GM18508 (cell line): ENCODE data around the gene PCDH9.

Source experiments
- ATAC-seq: cut with Tn5 transposase; IDR thresholded peaks from one replicate; pipeline ENCODE4 v1.9.1; 2021; ENCODE audit warnings: moderate number of reproducible peaks; ENCODE audit not compliant: insufficient read depth, unreplicated experiment

Gene PCDH9

GRCh38 chr13:67052550-67053490 lies 177.3 kb downstream of the PCDH9 start:
- no peak for ATAC-seq

GRCh38 chr13:67049744-67050143 lies 180.4 kb downstream of the PCDH9 start:
- ATAC-seq, result no peak

- ATAC-seq, result no peak
Observed at GRCh38 chr13:67048821-67049150, 181.3 kb downstream of the PCDH9 start.

GRCh38 chr13:67048084-67048820 lies 181.9 kb downstream of the PCDH9 start:
- peak; percentile 88 for ATAC-seq

GRCh38 chr13:67045357-67045756 lies 184.8 kb downstream of the PCDH9 start:
- ATAC-seq, result no peak

- ATAC-seq, result no peak
Observed at GRCh38 chr13:67043901-67044300, 186.2 kb downstream of the PCDH9 start.

- no peak for ATAC-seq
Observed at GRCh38 chr13:67042556-67042955, 187.6 kb downstream of the PCDH9 start.

- ATAC-seq, result no peak
Observed at GRCh38 chr13:67036699-67037457, 193.3 kb downstream of the PCDH9 start.

GRCh38 chr13:67033170-67033569 lies 197.0 kb downstream of the PCDH9 start:
- no peak for ATAC-seq

- ATAC-seq, result no peak
Observed at GRCh38 chr13:67023130-67023876, 206.8 kb downstream of the PCDH9 start.

- ATAC-seq, result no peak
Observed at GRCh38 chr13:67018775-67019174, 211.4 kb downstream of the PCDH9 start.

- no peak for ATAC-seq
Observed at GRCh38 chr13:67017276-67017675, 212.9 kb downstream of the PCDH9 start.

GRCh38 chr13:67015976-67016600 lies 214.0 kb downstream of the PCDH9 start:
- no peak for ATAC-seq

- ATAC-seq, result no peak
Observed at GRCh38 chr13:67014399-67014798, 215.7 kb downstream of the PCDH9 start.

- ATAC-seq, result no peak
Observed at GRCh38 chr13:67013709-67014108, 216.4 kb downstream of the PCDH9 start.

- no peak for ATAC-seq
Observed at GRCh38 chr13:67008075-67008668, 222.0 kb downstream of the PCDH9 start.

GRCh38 chr13:67004511-67004910 lies 225.6 kb downstream of the PCDH9 start:
- ATAC-seq, result no peak

GRCh38 chr13:67003743-67004142 lies 226.4 kb downstream of the PCDH9 start:
- ATAC-seq, result no peak

GRCh38 chr13:67001363-67001762 lies 228.8 kb downstream of the PCDH9 start:
- ATAC-seq, result no peak
